SK-N-SH (cell line): ENCODE results near the gene ALOX15. TPM values are rescaled to one million over a fixed set of nuclear protein-coding genes. Genes with fewer than 3 reads are reported as not detected.

Experiments
- CTCF ChIA-PET: fragments of 300-600, 350-600 bp; formaldehyde crosslinking; extraction: SDS; loops from one replicate; lab custom pipeline; 2021; lab: Yijun Ruan, JAX
- POLR2A ChIA-PET: fragments of 350-600 bp; sonication (Branson Sonifier 250); formaldehyde crosslinking; extraction: SDS; loops from one replicate; lab custom pipeline; 2020; ENCODE audit warnings: antibody characterized with exemption, inconsistent platforms; lab: Yijun Ruan, JAX
- DNase-seq: peaks from one replicate; pipeline ENCODE4 v3.0.0; 2012
- H2AFZ ChIP-seq: fragments of 200-600 bp; sonication (generic); 2 replicates; pipeline ENCODE4 v1.8.1; 2016; ENCODE audit warnings: antibody characterized with exemption, mild to moderate bottlenecking, low read depth
- H3F3A ChIP-seq: fragments of 200-600 bp; sonication (generic); replicated peaks from 2 replicates; pipeline ENCODE3; 2016; ENCODE audit warnings: antibody characterized with exemption, mild to moderate bottlenecking; ENCODE audit not compliant: insufficient read depth
- H3K27ac ChIP-seq, 2 experiments: fragments of 200-500 bp in 1 of 2; fragments of 200-600 bp in 1 of 2; sonication (Bioruptor generic) in 1 of 2; sonication (generic), shearing (Covaris generic) in 1 of 2; 2 replicates each; pipeline versions ENCODE4 v1.5.1 to v1.6.1; 2014 to 2016; ENCODE audit warnings: low read depth in 2 of 2, inconsistent platforms in 1 of 2, low read length in 1 of 2, mild to moderate bottlenecking in 1 of 2, mixed read lengths in 1 of 2
- H3K27me3 ChIP-seq: fragments of 200-600 bp; sonication (generic), shearing (Covaris generic); 2 replicates; pipeline ENCODE4 v1.6.1; 2016; ENCODE audit warnings: mixed run types; ENCODE audit not compliant: insufficient read depth
- H3K36me3 ChIP-seq, 2 experiments: fragments of 200-500 bp in 1 of 2; fragments of 200-600 bp in 1 of 2; sonication (Bioruptor generic) in 1 of 2; sonication (generic) in 1 of 2; replicated peaks in 1 of 2; 2 replicates each; pipeline versions ENCODE3 to v1.5.1; 2014 to 2016; ENCODE audit warnings: low read length in 1 of 2, mild to moderate bottlenecking in 1 of 2; ENCODE audit not compliant: insufficient read depth in 2 of 2, control insufficient read depth in 1 of 2
- H3K4me1 ChIP-seq, 2 experiments: fragments of 200-500 bp in 1 of 2; fragments of 200-600 bp in 1 of 2; sonication (Bioruptor generic) in 1 of 2; sonication (generic), shearing (Covaris generic) in 1 of 2; 2 replicates each; pipeline versions ENCODE4 v1.5.1 to v1.6.1; 2014 to 2016; ENCODE audit warnings: low read depth in 1 of 2, low read length in 1 of 2, mixed run types in 1 of 2; ENCODE audit not compliant: insufficient read depth in 2 of 2, control insufficient read depth in 1 of 2
- H3K4me2 ChIP-seq: fragments of 200-600 bp; sonication (generic), shearing (Covaris generic); 2 replicates; pipeline ENCODE4 v1.6.1; 2017; ENCODE audit warnings: mixed run types
- H3K4me3 ChIP-seq, 2 experiments: fragments of 200-500 bp in 1 of 2; fragments of 200-600 bp in 1 of 2; sonication (Bioruptor generic) in 1 of 2; sonication (generic), shearing (Covaris generic) in 1 of 2; 2 replicates each; pipeline versions ENCODE4 v1.5.1 to v1.8.1; 2014 to 2016; ENCODE audit warnings: low read depth in 2 of 2, inconsistent platforms in 1 of 2, low read length in 1 of 2, mild to moderate bottlenecking in 1 of 2, mixed read lengths in 1 of 2, moderate library complexity in 1 of 2
- H3K79me2 ChIP-seq: fragments of 200-600 bp; sonication (generic); 2 replicates; pipeline ENCODE4 v1.8.1; 2017; ENCODE audit warnings: mild to moderate bottlenecking; ENCODE audit not compliant: insufficient read depth
- H3K9ac ChIP-seq: fragments of 200-600 bp; sonication (generic); 2 replicates; pipeline ENCODE4 v1.6.1; 2017; ENCODE audit warnings: mixed run types
- H3K9me2 ChIP-seq: fragments of 200-600 bp; sonication (generic); 2 replicates; pipeline ENCODE4 v1.6.1; 2017; ENCODE audit warnings: mixed run types
- H3K9me3 ChIP-seq: fragments of 200-600 bp; sonication (generic); 2 replicates; pipeline ENCODE4 v1.6.1; 2017; ENCODE audit warnings: mixed run types, mild to moderate bottlenecking, moderate library complexity
- H4K20me1 ChIP-seq: fragments of 200-600 bp; sonication (generic); 2 replicates; pipeline ENCODE4 v1.6.1; 2017; ENCODE audit warnings: mild to moderate bottlenecking, mixed run types; ENCODE audit not compliant: insufficient read depth
- CHD2 ChIP-seq: fragments of 150-350 bp; IDR thresholded peaks from 2 replicates; pipeline ENCODE4 v1.6.1; 2018; ENCODE audit warnings: low read length; ENCODE audit not compliant: partially characterized antibody
- ELF1 ChIP-seq: IDR thresholded peaks from 2 replicates; pipeline ENCODE4 v1.4.0; 2012
- EP300 ChIP-seq, 2 experiments: IDR thresholded peaks; 2 replicates each; pipeline versions ENCODE4 v1.4.0 to v1.6.1; 2012; ENCODE audit warnings: borderline replicate concordance in 1 of 2, low read depth in 1 of 2, low read length in 1 of 2
- FOSL2 ChIP-seq: IDR thresholded peaks from 2 replicates; pipeline ENCODE4 v1.4.0; 2012; ENCODE audit warnings: low read depth, mild to moderate bottlenecking, moderate library complexity, borderline replicate concordance
- FOXJ3 ChIP-seq: sonication (generic); formaldehyde crosslinking; IDR thresholded peaks from 2 replicates; pipeline ENCODE4 v1.5.1; 2020; ENCODE audit warnings: mild to moderate bottlenecking, missing genetic modification reagents
- FOXM1 ChIP-seq: IDR thresholded peaks from 2 replicates; pipeline ENCODE4 v1.4.0; 2012; ENCODE audit warnings: low read depth, mild to moderate bottlenecking
- GABPA ChIP-seq: IDR thresholded peaks from 2 replicates; pipeline ENCODE4 v1.4.0; 2012; ENCODE audit warnings: low read depth, mild to moderate bottlenecking
- IRF3 ChIP-seq: fragments of 150-350 bp; IDR thresholded peaks from 2 replicates; pipeline ENCODE4 v1.6.1; 2016; ENCODE audit warnings: mild to moderate bottlenecking, low read depth, low read length
- MEF2A ChIP-seq: IDR thresholded peaks from 2 replicates; pipeline ENCODE4 v1.4.0; 2012; ENCODE audit warnings: low read depth, borderline replicate concordance
- NFIC ChIP-seq: IDR thresholded peaks from 2 replicates; pipeline ENCODE4 v1.4.0; 2012; ENCODE audit warnings: borderline replicate concordance
- NRF1 ChIP-seq: IDR thresholded peaks from 2 replicates; pipeline ENCODE4 v1.6.1; 2012; ENCODE audit warnings: low read depth, mild to moderate bottlenecking, low read length
- POLR2AphosphoS5 ChIP-seq: IDR thresholded peaks from 2 replicates; pipeline ENCODE4 v1.6.1; 2012; ENCODE audit warnings: low read depth, low read length
- RAD21 ChIP-seq: IDR thresholded peaks from 2 replicates; pipeline ENCODE4 v1.6.1; 2012; ENCODE audit warnings: mild to moderate bottlenecking, low read length
- RCOR1 ChIP-seq: fragments of 150-350 bp; IDR thresholded peaks from 2 replicates; pipeline ENCODE4 v1.6.1; 2017; ENCODE audit warnings: antibody characterized with exemption, low read length
- SMC3 ChIP-seq: IDR thresholded peaks from 2 replicates; pipeline ENCODE4 v1.6.1; 2012; ENCODE audit warnings: low read depth, low read length, improper control_type of control experiment
- TAF1 ChIP-seq: IDR thresholded peaks from 2 replicates; pipeline ENCODE4 v1.6.1; 2012; ENCODE audit warnings: low read depth, mild to moderate bottlenecking, low read length, moderate library complexity, borderline replicate concordance
- TCF12 ChIP-seq: IDR thresholded peaks from 2 replicates; pipeline ENCODE4 v1.4.0; 2012
- TEAD4 ChIP-seq: IDR thresholded peaks from 2 replicates; pipeline ENCODE4 v1.4.0; 2012; ENCODE audit warnings: mild to moderate bottlenecking, borderline replicate concordance; ENCODE audit not compliant: insufficient read depth
- USF1 ChIP-seq: IDR thresholded peaks from 2 replicates; pipeline ENCODE4 v1.4.0; 2012; ENCODE audit warnings: low read depth, borderline replicate concordance
- WGBS: methylation state at CpG from one replicate; pipeline ENCODE4 v1.1.6; 2017; ENCODE audit warnings: low lambda C conversion rate; 5-methylcytosine and 5-hydroxymethylcytosine counted together
- polyA plus RNA-seq, 3 experiments: library from polyadenylated mRNA; depleted of rRNA; stranded (reverse); fragments of >200 nt; gene quantifications; 2 replicates each; pipeline ENCODE4 v1.2.3, GENCODE V29; 2012
- TF ChIP-seq, protein P1 (sequence below): fragments of 200-600 bp; sonication (generic); IDR thresholded peaks from 2 replicates; pipeline ENCODE4 v1.6.1; 2017; ENCODE audit warnings: antibody characterized with exemption, mild to moderate bottlenecking, moderate library complexity

The ALOX15 gene
- polyA plus RNA-seq, 1 of the 3 experiments (the other 2 are of a cell fraction), result not detected

GRCh38 chr17:4616476-4616875 lies 25.0 kb downstream of the ALOX15 start:
- no peak for DNase-seq
- Histone ChIP-seq H3K27ac (no peak overlapping the region), H2AFZ (no peak overlapping the region), H3K4me1 (no peaks in the 10 kb centered on the region; a peak in 1 of 4 replicates), H3K27me3 (peaks cover 11% of the 10 kb centered on the region; the same call in 1 of the 2 replicates), H4K20me1 (no peaks in the 10 kb centered on the region), H3K9ac (no peak overlapping the region), H3K9me2 (no peaks in the 10 kb centered on the region), H3K79me2 (no peaks in the 10 kb centered on the region)
- CTCF ChIA-PET, result interaction anchor here (1.0 to 3.7 kb wide), 6 partner anchors 9 to 49 kb away, joined by 3 to 32 read pairs (median 4); no protein-coding TSS in a partner anchor
- 67% methylated on average over 9 of the region's 9 CpGs for WGBS
- TF ChIP-seq POLR2AphosphoS5 (no peak), NFIC (no peak), USF1 (no peak), FOXM1 (no peak), FOSL2 (no peak), FOXJ3 (CRISPR knock-in tag) (no peak), RCOR1 (no peak), RAD21 (no peak), TEAD4 (no peak), SMC3 (no peak), IRF3 (no peak), EP300 (IDR thresholded peaks at IDR 0.05; ENCODE audit: borderline replicate concordance in 1 of 2, low read depth in 1 of 2, low read length in 1 of 2) (no peak), TAF1 (no peak), MEF2A (no peak), ELF1 (no peak), NRF1 (no peak), TCF12 (no peak), GABPA (no peak), CHD2 (no peak)
- TF ChIP-seq, protein P1, sequence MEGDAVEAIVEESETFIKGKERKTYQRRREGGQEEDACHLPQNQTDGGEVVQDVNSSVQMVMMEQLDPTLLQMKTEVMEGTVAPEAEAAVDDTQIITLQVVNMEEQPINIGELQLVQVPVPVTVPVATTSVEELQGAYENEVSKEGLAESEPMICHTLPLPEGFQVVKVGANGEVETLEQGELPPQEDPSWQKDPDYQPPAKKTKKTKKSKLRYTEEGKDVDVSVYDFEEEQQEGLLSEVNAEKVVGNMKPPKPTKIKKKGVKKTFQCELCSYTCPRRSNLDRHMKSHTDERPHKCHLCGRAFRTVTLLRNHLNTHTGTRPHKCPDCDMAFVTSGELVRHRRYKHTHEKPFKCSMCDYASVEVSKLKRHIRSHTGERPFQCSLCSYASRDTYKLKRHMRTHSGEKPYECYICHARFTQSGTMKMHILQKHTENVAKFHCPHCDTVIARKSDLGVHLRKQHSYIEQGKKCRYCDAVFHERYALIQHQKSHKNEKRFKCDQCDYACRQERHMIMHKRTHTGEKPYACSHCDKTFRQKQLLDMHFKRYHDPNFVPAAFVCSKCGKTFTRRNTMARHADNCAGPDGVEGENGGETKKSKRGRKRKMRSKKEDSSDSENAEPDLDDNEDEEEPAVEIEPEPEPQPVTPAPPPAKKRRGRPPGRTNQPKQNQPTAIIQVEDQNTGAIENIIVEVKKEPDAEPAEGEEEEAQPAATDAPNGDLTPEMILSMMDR, result no peak
- TF ChIP-seq, all 33 proteins: peak for 0
- H3F3A ChIP-seq, result no peaks in the 10 kb centered on the region
- no peaks in the 10 kb centered on the region for H3K36me3 ChIP-seq
- no peak overlapping the region for H3K4me2 ChIP-seq
- no peaks in the 10 kb centered on the region for H3K9me3 ChIP-seq
- H3K4me3 ChIP-seq, result no peak overlapping the region
- POLR2A ChIA-PET, result no interaction called here
